Bronchial epithelial cell (primary cell): ENCODE results near the gene NRDC. TPM values are rescaled to one million over a fixed set of nuclear protein-coding genes. Genes with fewer than 3 reads are reported as not detected.

Experiments used
- DNase-seq: peaks from one replicate; pipeline ENCODE4 v3.0.0-alpha.2; 2010; ENCODE audit warnings: low read depth
- FAIRE-seq: peaks from 2 replicates; lab custom pipeline; 2011; peaks lifted over from hg19 to GRCh38; lab: Jason Lieb, UNC
- H3K27me3 ChIP-seq: 2 replicates; pipeline ENCODE4 v1.5.1; 2011; ENCODE audit warnings: low read length; ENCODE audit not compliant: control insufficient read depth, insufficient read depth
- H3K36me3 ChIP-seq: 2 replicates; pipeline ENCODE4 v1.5.1; 2011; ENCODE audit warnings: low read length; ENCODE audit not compliant: control insufficient read depth, insufficient read depth
- H3K4me3 ChIP-seq: 2 replicates; pipeline ENCODE4 v1.5.1; 2011; ENCODE audit warnings: mild to moderate bottlenecking, low read depth, low read length, control low read depth
- CTCF ChIP-seq: IDR thresholded peaks from 2 replicates; pipeline ENCODE4 v1.5.1; 2011; ENCODE audit warnings: mild to moderate bottlenecking, moderate library complexity, low read length, control low read depth, inconsistent platforms; ENCODE audit not compliant: insufficient read depth, severe bottlenecking
- total RNA-seq: library from RNA; depleted of rRNA; stranded (reverse); fragments of >200 nt; gene quantifications from 2 replicates; pipeline ENCODE4 v1.2.1, GENCODE V29; 2014

NRDC gene
- total RNA-seq, 1 donor from 2014 or later, result 67.4 TPM

DNA sequence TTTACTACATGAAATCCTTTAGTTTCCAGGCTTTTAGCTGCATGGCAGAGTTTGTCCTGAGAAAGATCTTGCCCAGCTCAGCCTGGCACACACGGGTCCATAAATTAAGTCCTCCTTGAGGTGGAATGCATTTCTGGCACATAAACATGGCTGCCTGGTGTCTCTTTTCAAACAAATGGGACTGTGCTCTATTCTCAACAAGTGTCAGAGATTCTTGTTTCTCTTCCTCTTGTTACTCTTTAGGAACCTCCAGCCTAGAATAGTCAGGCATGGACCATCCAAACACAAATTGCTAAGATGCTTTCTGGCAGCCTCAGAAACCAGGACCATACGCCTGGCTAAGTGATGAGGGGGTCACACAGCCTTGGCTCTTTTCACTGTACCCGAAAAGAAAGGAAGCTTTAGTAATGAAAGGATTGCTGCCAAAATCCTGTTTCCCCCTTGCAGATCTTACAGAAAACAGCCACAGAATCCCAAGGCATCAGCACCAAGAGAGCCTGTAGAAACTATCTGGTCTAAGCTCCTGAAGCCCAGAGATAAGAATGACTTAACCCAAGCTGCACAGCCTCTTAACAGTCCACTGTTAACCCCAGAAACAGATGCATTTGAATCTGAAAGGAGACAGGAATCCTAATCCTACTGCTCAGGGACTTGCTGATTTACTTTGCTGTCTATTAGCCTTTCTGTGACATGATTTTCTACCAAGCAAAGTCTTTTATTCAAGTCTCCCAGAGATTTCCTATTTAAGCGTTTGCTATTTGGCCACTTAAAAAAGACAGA lies 31.9 kb upstream of the NRDC start:
- Histone ChIP-seq H3K36me3 (no peaks in the 10 kb centered on the region), H3K27me3 (no peaks in the 10 kb centered on the region)
- no peak for FAIRE-seq

GRCh38 chr1:51908499-51908898 lies 30.0 kb upstream of the NRDC start:
- no peak for TF ChIP-seq CTCF
- no peak for DNase-seq
- Histone ChIP-seq H3K4me3 (no peak overlapping the region), H3K27me3 (no peaks in the 10 kb centered on the region), H3K36me3 (no peaks in the 10 kb centered on the region)
- FAIRE-seq, result no peak

More for the DNA sequence above, 31.9 kb upstream of the NRDC start:
- H3K4me3 ChIP-seq, result no peak overlapping the region
- no peak for TF ChIP-seq CTCF
- DNase-seq, result no peak

DNA sequence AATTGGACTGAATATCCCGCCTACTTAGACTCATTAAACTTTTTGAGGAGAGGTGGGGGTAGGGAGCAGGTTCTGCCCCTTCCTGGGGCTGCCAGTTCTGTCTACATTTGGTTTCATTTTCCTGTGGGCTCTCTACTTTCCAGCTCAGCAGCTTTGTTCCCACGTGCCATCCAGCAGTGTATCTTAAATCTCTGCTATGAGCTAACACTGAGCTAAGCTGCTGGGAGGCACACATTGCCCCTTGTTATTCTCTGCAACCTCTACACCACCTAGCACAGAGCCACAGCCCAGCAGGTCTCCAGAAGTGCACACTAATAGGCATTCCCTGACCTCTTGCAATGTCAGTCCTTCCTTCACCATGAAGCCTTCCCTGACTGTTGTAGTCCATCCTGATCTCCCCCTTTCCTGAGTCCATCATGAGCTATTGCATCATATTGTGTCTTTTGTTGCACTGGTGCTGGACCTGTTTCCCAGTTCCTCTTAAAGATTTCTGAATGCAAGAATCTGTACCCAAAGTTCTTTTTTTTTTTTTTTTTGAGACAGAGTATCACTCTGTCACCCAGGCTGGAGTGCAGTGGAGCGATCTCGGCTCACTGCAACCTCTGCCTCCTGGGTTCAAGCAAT lies 28.7 kb upstream of the NRDC start:
- no peaks in the 10 kb centered on the region for H3K36me3 ChIP-seq
- no peak for FAIRE-seq
- no peaks in the 10 kb centered on the region for H3K27me3 ChIP-seq
- DNase-seq, result no peak
- TF ChIP-seq CTCF, result no peak
- no peak overlapping the region for H3K4me3 ChIP-seq

DNA sequence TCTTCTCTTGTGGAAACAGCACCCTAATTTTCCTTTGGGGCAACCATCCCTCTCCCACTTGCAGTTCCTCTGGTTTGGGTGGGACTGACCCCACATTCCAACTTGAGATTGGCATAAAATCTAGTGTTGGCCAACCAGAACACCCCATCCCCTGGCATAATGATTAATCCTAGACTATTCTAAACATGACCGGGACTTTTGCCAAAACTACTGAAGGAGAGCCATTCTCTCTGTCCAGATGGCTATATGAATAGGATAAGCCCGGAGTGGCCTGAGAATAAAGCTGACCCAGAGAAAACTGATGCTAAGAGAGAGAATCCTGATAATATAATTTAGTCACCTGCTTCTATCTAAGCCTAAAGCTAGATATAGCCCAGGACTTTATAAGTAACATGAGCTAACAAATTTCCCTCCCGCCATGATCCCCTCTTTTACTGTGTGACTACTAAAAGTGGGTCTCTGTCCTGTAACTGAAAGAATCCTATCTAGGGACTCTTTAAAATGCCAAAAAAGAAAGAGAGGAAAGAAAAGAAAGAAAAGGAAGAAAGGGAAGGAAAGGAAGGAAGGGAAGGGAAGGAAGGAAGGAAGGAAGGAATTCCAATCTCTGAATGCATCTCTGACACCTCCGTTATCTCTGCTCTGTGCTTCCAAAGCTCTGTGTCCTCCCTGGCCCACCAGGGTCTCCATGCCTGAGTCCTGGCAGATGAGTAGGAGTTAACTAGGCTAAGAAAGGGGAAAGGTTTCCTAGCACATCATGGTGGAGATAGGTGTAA lies 28.0 kb upstream of the NRDC start:
- TF ChIP-seq CTCF, result no peak
- FAIRE-seq (no peak), DNase-seq (no peak)
- Histone ChIP-seq H3K36me3 (no peaks in the 10 kb centered on the region), H3K27me3 (no peaks in the 10 kb centered on the region), H3K4me3 (no peak overlapping the region)

DNA sequence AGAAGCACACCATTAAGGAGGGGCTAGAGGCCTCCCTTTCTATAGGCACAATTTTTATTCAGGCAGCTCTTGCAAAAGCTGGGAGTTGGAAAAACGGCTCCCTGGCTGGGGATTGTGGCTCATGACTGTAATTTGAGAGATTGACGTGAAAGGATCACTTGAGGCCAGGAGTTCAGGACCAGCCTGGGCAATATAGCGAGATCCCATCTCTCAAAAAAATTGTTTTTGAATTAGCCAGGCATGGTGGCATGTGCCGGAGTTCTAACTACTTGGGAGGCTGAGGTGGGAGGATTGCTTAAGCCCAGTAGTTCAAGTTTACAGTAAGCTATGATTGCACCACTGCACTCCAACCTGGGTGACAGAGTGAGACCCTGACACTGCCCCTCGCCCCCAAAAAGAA lies 23.9 kb upstream of the NRDC start:
- no peaks in the 10 kb centered on the region for H3K27me3 ChIP-seq
- DNase-seq, result no peak
- TF ChIP-seq CTCF, result no peak
- no peak overlapping the region for H3K4me3 ChIP-seq
- no peak for FAIRE-seq
- H3K36me3 ChIP-seq, result no peaks in the 10 kb centered on the region
